WTC11 (cell line): Measurements from ENCODE around the gene CLCF1. TPM values are rescaled to one million over a fixed set of nuclear protein-coding genes. Genes with fewer than 3 reads are reported as not detected.

Experiments
- ATAC-seq: fragments of 200-7000 bp; cut with Tn5 transposase; 2 replicates; pipeline ENCODE4 v1.10.0; 2021; ENCODE audit warnings: mild to moderate bottlenecking, moderate library complexity
- CTCF ChIA-PET: fragments of 300-600 bp; sonication (Branson Sonifier 250); formaldehyde crosslinking; loops from one replicate; lab custom pipeline; 2021; ENCODE audit warnings: antibody characterized with exemption; lab: Charles Lee
- POLR2A ChIA-PET: fragments of 350-600 bp; sonication (Branson Sonifier 250); formaldehyde crosslinking; loops from one replicate; lab custom pipeline; 2021; ENCODE audit warnings: antibody characterized with exemption; lab: Charles Lee
- DNase-seq: peaks from one replicate; pipeline ENCODE4 v3.0.0; 2021; ENCODE audit warnings: low spot score
- H3K27ac Mint-ChIP-seq: 2 replicates; pipeline ENCODE4 v1.8.0; 2021; ENCODE audit warnings: mixed read lengths
- H3K27me3 Mint-ChIP-seq: 2 replicates; pipeline ENCODE4 v1.8.0; 2021; ENCODE audit warnings: low read depth, mild to moderate bottlenecking, moderate library complexity, mixed read lengths
- H3K36me3 Mint-ChIP-seq: 2 replicates; pipeline ENCODE4 v1.8.0; 2021; ENCODE audit warnings: mixed read lengths
- H3K4me1 Mint-ChIP-seq: 2 replicates; pipeline ENCODE4 v1.8.0; 2022; ENCODE audit warnings: mixed read lengths
- H3K4me3 Mint-ChIP-seq: 2 replicates; pipeline ENCODE4 v1.8.0; 2021; ENCODE audit warnings: mild to moderate bottlenecking, moderate library complexity, mixed read lengths
- H3K9me3 Mint-ChIP-seq: 2 replicates; pipeline ENCODE4 v1.8.0; 2021; ENCODE audit warnings: mixed read lengths
- AFF4 ChIP-seq: sonication (generic); formaldehyde crosslinking; IDR thresholded peaks from 2 replicates; pipeline ENCODE4 v1.8.1; 2023; ENCODE audit warnings: mild to moderate bottlenecking, missing genetic modification reagents, borderline replicate concordance
- CREB1 ChIP-seq: sonication (generic); formaldehyde crosslinking; IDR thresholded peaks from 2 replicates; pipeline ENCODE4 v1.8.0; 2023; ENCODE audit warnings: mild to moderate bottlenecking, missing genetic modification reagents
- CREM ChIP-seq: sonication (generic); formaldehyde crosslinking; IDR thresholded peaks from 2 replicates; pipeline ENCODE4 v1.8.1; 2022; ENCODE audit warnings: mild to moderate bottlenecking, missing genetic modification reagents, moderate library complexity
- E2F5 ChIP-seq: sonication (generic); formaldehyde crosslinking; IDR thresholded peaks from 2 replicates; pipeline ENCODE4 v1.8.1; 2022; ENCODE audit warnings: mild to moderate bottlenecking, moderate library complexity, missing genetic modification reagents
- HMGXB4 ChIP-seq: sonication (generic); formaldehyde crosslinking; IDR thresholded peaks from 2 replicates; pipeline ENCODE4 v1.8.1; 2023; ENCODE audit warnings: mild to moderate bottlenecking, moderate library complexity, missing genetic modification reagents
- NR2C2 ChIP-seq: sonication (generic); formaldehyde crosslinking; IDR thresholded peaks from 2 replicates; pipeline ENCODE4 v1.8.0; 2022; ENCODE audit warnings: mild to moderate bottlenecking, missing genetic modification reagents
- OVOL2 ChIP-seq: fragments of 250-450 bp; sonication (Bioruptor Pico); IDR thresholded peaks from 2 replicates; pipeline ENCODE4 v1.9.0; 2021; ENCODE audit warnings: mild to moderate bottlenecking, borderline replicate concordance
- SMAD3 ChIP-seq: sonication (generic); formaldehyde crosslinking; IDR thresholded peaks from 2 replicates; pipeline ENCODE4 v1.8.0; 2022; ENCODE audit warnings: missing genetic modification reagents, mild to moderate bottlenecking, borderline replicate concordance
- ZNF281 ChIP-seq: sonication (generic); formaldehyde crosslinking; IDR thresholded peaks from 2 replicates; pipeline ENCODE4 v1.8.0; 2023; ENCODE audit warnings: mild to moderate bottlenecking, missing genetic modification reagents
- total RNA-seq: library from RNA; stranded (reverse); gene quantifications from 3 replicates; pipeline ENCODE4 v1.2.3, GENCODE V29; 2021
- TF ChIP-seq, protein P1 (sequence below): fragments of 250-450 bp; sonication (Bioruptor Pico); IDR thresholded peaks from 2 replicates; pipeline ENCODE4 v1.9.0; 2021; ENCODE audit warnings: mild to moderate bottlenecking, borderline replicate concordance
- TF ChIP-seq, protein P2 (sequence below): sonication (generic); formaldehyde crosslinking; IDR thresholded peaks from 2 replicates; pipeline ENCODE4 v1.8.0; 2022; ENCODE audit warnings: mild to moderate bottlenecking, missing genetic modification reagents
- TF ChIP-seq, protein P3 (sequence below): sonication (generic); formaldehyde crosslinking; IDR thresholded peaks from 2 replicates; pipeline ENCODE4 v1.8.1; 2022; ENCODE audit warnings: low read depth, missing genetic modification reagents, borderline replicate concordance
- TF ChIP-seq, protein P4 (sequence below): fragments of 250-450 bp; sonication (Bioruptor Pico); IDR thresholded peaks from 2 replicates; pipeline ENCODE4 v1.9.0; 2021; ENCODE audit warnings: mild to moderate bottlenecking
- TF ChIP-seq, protein P5 (sequence below): sonication (generic); formaldehyde crosslinking; conservative IDR thresholded peaks from 2 replicates; pipeline ENCODE4 v1.8.1; 2023; ENCODE audit warnings: mild to moderate bottlenecking, low read depth, missing genetic modification reagents, moderate library complexity

The CLCF1 gene
- total RNA-seq, 1 experiment from 2014 or later: 0.92 TPM

- TF ChIP-seq, protein P1, sequence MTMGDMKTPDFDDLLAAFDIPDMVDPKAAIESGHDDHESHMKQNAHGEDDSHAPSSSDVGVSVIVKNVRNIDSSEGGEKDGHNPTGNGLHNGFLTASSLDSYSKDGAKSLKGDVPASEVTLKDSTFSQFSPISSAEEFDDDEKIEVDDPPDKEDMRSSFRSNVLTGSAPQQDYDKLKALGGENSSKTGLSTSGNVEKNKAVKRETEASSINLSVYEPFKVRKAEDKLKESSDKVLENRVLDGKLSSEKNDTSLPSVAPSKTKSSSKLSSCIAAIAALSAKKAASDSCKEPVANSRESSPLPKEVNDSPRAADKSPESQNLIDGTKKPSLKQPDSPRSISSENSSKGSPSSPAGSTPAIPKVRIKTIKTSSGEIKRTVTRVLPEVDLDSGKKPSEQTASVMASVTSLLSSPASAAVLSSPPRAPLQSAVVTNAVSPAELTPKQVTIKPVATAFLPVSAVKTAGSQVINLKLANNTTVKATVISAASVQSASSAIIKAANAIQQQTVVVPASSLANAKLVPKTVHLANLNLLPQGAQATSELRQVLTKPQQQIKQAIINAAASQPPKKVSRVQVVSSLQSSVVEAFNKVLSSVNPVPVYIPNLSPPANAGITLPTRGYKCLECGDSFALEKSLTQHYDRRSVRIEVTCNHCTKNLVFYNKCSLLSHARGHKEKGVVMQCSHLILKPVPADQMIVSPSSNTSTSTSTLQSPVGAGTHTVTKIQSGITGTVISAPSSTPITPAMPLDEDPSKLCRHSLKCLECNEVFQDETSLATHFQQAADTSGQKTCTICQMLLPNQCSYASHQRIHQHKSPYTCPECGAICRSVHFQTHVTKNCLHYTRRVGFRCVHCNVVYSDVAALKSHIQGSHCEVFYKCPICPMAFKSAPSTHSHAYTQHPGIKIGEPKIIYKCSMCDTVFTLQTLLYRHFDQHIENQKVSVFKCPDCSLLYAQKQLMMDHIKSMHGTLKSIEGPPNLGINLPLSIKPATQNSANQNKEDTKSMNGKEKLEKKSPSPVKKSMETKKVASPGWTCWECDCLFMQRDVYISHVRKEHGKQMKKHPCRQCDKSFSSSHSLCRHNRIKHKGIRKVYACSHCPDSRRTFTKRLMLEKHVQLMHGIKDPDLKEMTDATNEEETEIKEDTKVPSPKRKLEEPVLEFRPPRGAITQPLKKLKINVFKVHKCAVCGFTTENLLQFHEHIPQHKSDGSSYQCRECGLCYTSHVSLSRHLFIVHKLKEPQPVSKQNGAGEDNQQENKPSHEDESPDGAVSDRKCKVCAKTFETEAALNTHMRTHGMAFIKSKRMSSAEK (CRISPR knock-in tag): no peak
- TF ChIP-seq OVOL2 (CRISPR knock-in tag) (no peak), NR2C2 (CRISPR knock-in tag) (no peak)
These were observed 24.7 kb upstream of the CLCF1 start (continued) for GRCh38 chr11:67397986-67398660.

GRCh38 chr11:67397536-67397935 lies 24.1 kb upstream of the CLCF1 start:
- peak overlapping the region; percentile 72 for H3K27ac Mint-ChIP-seq
- H3K4me1 Mint-ChIP-seq: peaks cover 42% of the 10 kb centered on the region
- DNase-seq (no peak), ATAC-seq (no peak)
- H3K9me3 Mint-ChIP-seq: no peaks in the 10 kb centered on the region
- peaks cover 24% of the 10 kb centered on the region for H3K36me3 Mint-ChIP-seq
- CTCF ChIA-PET: interaction anchor here (1.4 to 2.0 kb wide), 3 partner anchors 16 to 72 kb away, joined by 5 to 15 read pairs (median 8); partner anchors contain the start of gene TMEM134
- POLR2A ChIA-PET: interaction anchor here (0.6 to 1.9 kb wide), 4 partner anchors 23 to 278 kb away, joined by 3 to 7 read pairs (median 5); partner anchors contain the start of genes KDM2A, PTPRCAP and RPS6KB2
- no peaks in the 10 kb centered on the region for H3K27me3 Mint-ChIP-seq
- 0 out of 2 replicates have a peak overlapping the region, but pooled peaks have one; percentile 22 for H3K4me3 Mint-ChIP-seq
- TF ChIP-seq AFF4 (CRISPR knock-in tag) (no peak), CREB1 (CRISPR knock-in tag) (no peak), SMAD3 (CRISPR knock-in tag) (no peak), CREM (CRISPR knock-in tag) (no peak), E2F5 (CRISPR knock-in tag) (no peak), HMGXB4 (CRISPR knock-in tag) (no peak), ZNF281 (no peak)
- TF ChIP-seq, protein P2, sequence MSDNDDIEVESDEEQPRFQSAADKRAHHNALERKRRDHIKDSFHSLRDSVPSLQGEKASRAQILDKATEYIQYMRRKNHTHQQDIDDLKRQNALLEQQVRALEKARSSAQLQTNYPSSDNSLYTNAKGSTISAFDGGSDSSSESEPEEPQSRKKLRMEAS (CRISPR knock-in tag): no peak
- TF ChIP-seq, protein P3, sequence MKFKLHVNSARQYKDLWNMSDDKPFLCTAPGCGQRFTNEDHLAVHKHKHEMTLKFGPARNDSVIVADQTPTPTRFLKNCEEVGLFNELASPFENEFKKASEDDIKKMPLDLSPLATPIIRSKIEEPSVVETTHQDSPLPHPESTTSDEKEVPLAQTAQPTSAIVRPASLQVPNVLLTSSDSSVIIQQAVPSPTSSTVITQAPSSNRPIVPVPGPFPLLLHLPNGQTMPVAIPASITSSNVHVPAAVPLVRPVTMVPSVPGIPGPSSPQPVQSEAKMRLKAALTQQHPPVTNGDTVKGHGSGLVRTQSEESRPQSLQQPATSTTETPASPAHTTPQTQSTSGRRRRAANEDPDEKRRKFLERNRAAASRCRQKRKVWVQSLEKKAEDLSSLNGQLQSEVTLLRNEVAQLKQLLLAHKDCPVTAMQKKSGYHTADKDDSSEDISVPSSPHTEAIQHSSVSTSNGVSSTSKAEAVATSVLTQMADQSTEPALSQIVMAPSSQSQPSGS (CRISPR knock-in tag): no peak
- TF ChIP-seq, protein P4, sequence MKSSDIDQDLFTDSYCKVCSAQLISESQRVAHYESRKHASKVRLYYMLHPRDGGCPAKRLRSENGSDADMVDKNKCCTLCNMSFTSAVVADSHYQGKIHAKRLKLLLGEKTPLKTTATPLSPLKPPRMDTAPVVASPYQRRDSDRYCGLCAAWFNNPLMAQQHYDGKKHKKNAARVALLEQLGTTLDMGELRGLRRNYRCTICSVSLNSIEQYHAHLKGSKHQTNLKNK (CRISPR knock-in tag): no peak
- TF ChIP-seq, protein P5, sequence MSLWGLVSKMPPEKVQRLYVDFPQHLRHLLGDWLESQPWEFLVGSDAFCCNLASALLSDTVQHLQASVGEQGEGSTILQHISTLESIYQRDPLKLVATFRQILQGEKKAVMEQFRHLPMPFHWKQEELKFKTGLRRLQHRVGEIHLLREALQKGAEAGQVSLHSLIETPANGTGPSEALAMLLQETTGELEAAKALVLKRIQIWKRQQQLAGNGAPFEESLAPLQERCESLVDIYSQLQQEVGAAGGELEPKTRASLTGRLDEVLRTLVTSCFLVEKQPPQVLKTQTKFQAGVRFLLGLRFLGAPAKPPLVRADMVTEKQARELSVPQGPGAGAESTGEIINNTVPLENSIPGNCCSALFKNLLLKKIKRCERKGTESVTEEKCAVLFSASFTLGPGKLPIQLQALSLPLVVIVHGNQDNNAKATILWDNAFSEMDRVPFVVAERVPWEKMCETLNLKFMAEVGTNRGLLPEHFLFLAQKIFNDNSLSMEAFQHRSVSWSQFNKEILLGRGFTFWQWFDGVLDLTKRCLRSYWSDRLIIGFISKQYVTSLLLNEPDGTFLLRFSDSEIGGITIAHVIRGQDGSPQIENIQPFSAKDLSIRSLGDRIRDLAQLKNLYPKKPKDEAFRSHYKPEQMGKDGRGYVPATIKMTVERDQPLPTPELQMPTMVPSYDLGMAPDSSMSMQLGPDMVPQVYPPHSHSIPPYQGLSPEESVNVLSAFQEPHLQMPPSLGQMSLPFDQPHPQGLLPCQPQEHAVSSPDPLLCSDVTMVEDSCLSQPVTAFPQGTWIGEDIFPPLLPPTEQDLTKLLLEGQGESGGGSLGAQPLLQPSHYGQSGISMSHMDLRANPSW (CRISPR knock-in tag): no peak
